HepG2 (cell line): ENCODE data around the gene OR4D9. TPM values are rescaled to one million over a fixed set of nuclear protein-coding genes. Genes with fewer than 3 reads are reported as not detected.

Experiments
- CC2D1A ChIP-seq: sonication (generic); formaldehyde crosslinking; IDR thresholded peaks from 2 replicates; pipeline ENCODE4 v1.8.1; 2023; ENCODE audit warnings: mild to moderate bottlenecking, missing genetic modification reagents
- E2F1 ChIP-seq: sonication (generic); formaldehyde crosslinking; IDR thresholded peaks from 2 replicates; pipeline ENCODE4 v1.5.0; 2020; ENCODE audit warnings: missing genetic modification reagents
- HNF4G ChIP-seq, 2 experiments: sonication (generic) in 1 of 2; formaldehyde crosslinking in 1 of 2; IDR thresholded peaks; 2 replicates each; pipeline versions ENCODE4 v1.4.0 to v1.6.1; 2011 to 2020; ENCODE audit warnings: borderline replicate concordance in 2 of 2, low read depth in 2 of 2, mild to moderate bottlenecking in 2 of 2, low read length in 1 of 2, missing genetic modification reagents in 1 of 2, moderate library complexity in 1 of 2
- IKZF1 ChIP-seq: fragments of 450-650 bp; IDR thresholded peaks from 2 replicates; pipeline ENCODE4 v1.7.1; 2016
- KLF6 ChIP-seq: IDR thresholded peaks from 2 replicates; pipeline ENCODE4 v1.8.0; 2016; ENCODE audit warnings: missing biosample characterization, missing genetic modification reagents
- NPAS2 ChIP-seq: sonication (generic); formaldehyde crosslinking; IDR thresholded peaks from 2 replicates; pipeline ENCODE4 v1.8.0; 2022; ENCODE audit warnings: mild to moderate bottlenecking, missing genetic modification reagents, borderline replicate concordance
- SMAD9 ChIP-seq: sonication (generic); formaldehyde crosslinking; IDR thresholded peaks from 2 replicates; pipeline ENCODE4 v1.5.1; 2020; ENCODE audit warnings: mild to moderate bottlenecking, missing genetic modification reagents
- SNRNP70 ChIP-seq: fragments of 200-400 bp; formaldehyde crosslinking; IDR thresholded peaks from 2 replicates; pipeline ENCODE4 v1.6.1; 2017; ENCODE audit warnings: mild to moderate bottlenecking, low read depth, low read length, moderate library complexity
- SOX6 ChIP-seq, 2 experiments: fragments of 450-650 bp in 1 of 2; sonication (generic) in 1 of 2; formaldehyde crosslinking in 1 of 2; IDR thresholded peaks; 2 replicates each; pipeline versions ENCODE4 v1.4.0 to v1.6.1; 2017 to 2020; ENCODE audit warnings: antibody characterized with exemption in 1 of 2, mild to moderate bottlenecking in 1 of 2, missing genetic modification reagents in 1 of 2
- SP140L ChIP-seq: sonication (generic); formaldehyde crosslinking; IDR thresholded peaks from 2 replicates; pipeline ENCODE4 v1.4.0; 2020; ENCODE audit warnings: missing genetic modification reagents, borderline replicate concordance
- SP5 ChIP-seq: IDR thresholded peaks from 2 replicates; pipeline ENCODE4 v1.6.1; 2016; ENCODE audit warnings: low read depth, borderline replicate concordance
- SRF ChIP-seq: IDR thresholded peaks from 2 replicates; pipeline ENCODE4 v1.6.1; 2011; ENCODE audit warnings: mild to moderate bottlenecking, low read depth, low read length, moderate library complexity
- TAF1 ChIP-seq: sonication (generic); formaldehyde crosslinking; IDR thresholded peaks from 2 replicates; pipeline ENCODE4 v1.4.0; 2020; ENCODE audit warnings: missing genetic modification reagents
- TEAD3 ChIP-seq: optimal IDR thresholded peaks from 2 replicates; pipeline ENCODE3; 2016; ENCODE audit warnings: borderline replicate concordance
- TOPORS ChIP-seq: sonication (generic); formaldehyde crosslinking; IDR thresholded peaks from 2 replicates; pipeline ENCODE4 v1.8.0; 2023; ENCODE audit warnings: mild to moderate bottlenecking, missing genetic modification reagents
- XRCC5 ChIP-seq: fragments of 200-400 bp; formaldehyde crosslinking; optimal IDR thresholded peaks from 2 replicates; pipeline ENCODE3; 2017; ENCODE audit warnings: mild to moderate bottlenecking, low read length
- ZNF101 ChIP-seq: sonication (generic); formaldehyde crosslinking; IDR thresholded peaks from 2 replicates; pipeline ENCODE4 v1.4.0; 2020; ENCODE audit warnings: mild to moderate bottlenecking, low read depth, missing genetic modification reagents, borderline replicate concordance
- ZNF276 ChIP-seq: sonication (generic); formaldehyde crosslinking; IDR thresholded peaks from 2 replicates; pipeline ENCODE4 v1.4.0; 2020; ENCODE audit warnings: mild to moderate bottlenecking, low read depth, missing genetic modification reagents
- ZNF34 ChIP-seq: sonication (generic); formaldehyde crosslinking; IDR thresholded peaks from 2 replicates; pipeline ENCODE4 v1.4.0; 2020; ENCODE audit warnings: mild to moderate bottlenecking, missing genetic modification reagents, borderline replicate concordance
- ZNF44 ChIP-seq: sonication (generic); formaldehyde crosslinking; IDR thresholded peaks from 2 replicates; pipeline ENCODE4 v1.5.1; 2020; ENCODE audit warnings: mild to moderate bottlenecking, missing genetic modification reagents
- ZSCAN30 ChIP-seq: sonication (generic); formaldehyde crosslinking; IDR thresholded peaks from 2 replicates; pipeline ENCODE4 v1.5.0; 2020; ENCODE audit warnings: mild to moderate bottlenecking, missing genetic modification reagents
- polyA plus RNA-seq, 8 experiments: library from polyadenylated mRNA; depleted of rRNA in 3 of 8; stranded (reverse) in 7 of 8; unstranded in 1 of 8; fragments of >200 nt; fragmentation: Illumina TruSeq in 4 of 8; extraction: Trizol in 4 of 8; gene quantifications; 2 replicates each; pipeline versions ENCODE4 v1.2.1 to v1.2.3, GENCODE V29; 2011 to 2016; ENCODE audit warnings: low read depth in 4 of 8, missing spikeins in 1 of 8, mixed read lengths in 1 of 8; ENCODE audit not compliant: insufficient read depth in 1 of 8
- total RNA-seq, 5 experiments: library from RNA; depleted of rRNA; stranded (reverse); fragments of >200 nt; fragmentation: Illumina TruSeq; extraction: Trizol; gene quantifications; 2 replicates each; pipeline ENCODE4 v1.2.3, GENCODE V29; 2016; ENCODE audit warnings: low read depth in 1 of 5
- TF ChIP-seq, protein P1 (sequence below): fragments of 450-650 bp; IDR thresholded peaks from 2 replicates; pipeline ENCODE4 v1.6.1; 2016
- TF ChIP-seq, protein P2 (sequence below): sonication (generic); formaldehyde crosslinking; IDR thresholded peaks from 2 replicates; pipeline ENCODE4 v1.8.0; 2022; ENCODE audit warnings: missing genetic modification reagents, mild to moderate bottlenecking, borderline replicate concordance
- TF ChIP-seq, protein P3 (sequence below): sonication (generic); formaldehyde crosslinking; IDR thresholded peaks from 2 replicates; pipeline ENCODE4 v1.4.0; 2020; ENCODE audit warnings: missing genetic modification reagents, borderline replicate concordance

The OR4D9 gene
- total and polyA plus RNA-seq, 2 of the 13 experiments (the other 11 are each of a cell fraction or from before 2014, with no cell fraction given) = not detected

- TF ChIP-seq ZNF276 = 0 out of 2 replicates have a peak, but pooled peaks have one; percentile 82
- peak; percentile 86 for TF ChIP-seq KLF6 (CRISPR knock-in tag)
- TF ChIP-seq IKZF1 = no peak
- TF ChIP-seq SNRNP70 = no peak
- TF ChIP-seq, protein P1, sequence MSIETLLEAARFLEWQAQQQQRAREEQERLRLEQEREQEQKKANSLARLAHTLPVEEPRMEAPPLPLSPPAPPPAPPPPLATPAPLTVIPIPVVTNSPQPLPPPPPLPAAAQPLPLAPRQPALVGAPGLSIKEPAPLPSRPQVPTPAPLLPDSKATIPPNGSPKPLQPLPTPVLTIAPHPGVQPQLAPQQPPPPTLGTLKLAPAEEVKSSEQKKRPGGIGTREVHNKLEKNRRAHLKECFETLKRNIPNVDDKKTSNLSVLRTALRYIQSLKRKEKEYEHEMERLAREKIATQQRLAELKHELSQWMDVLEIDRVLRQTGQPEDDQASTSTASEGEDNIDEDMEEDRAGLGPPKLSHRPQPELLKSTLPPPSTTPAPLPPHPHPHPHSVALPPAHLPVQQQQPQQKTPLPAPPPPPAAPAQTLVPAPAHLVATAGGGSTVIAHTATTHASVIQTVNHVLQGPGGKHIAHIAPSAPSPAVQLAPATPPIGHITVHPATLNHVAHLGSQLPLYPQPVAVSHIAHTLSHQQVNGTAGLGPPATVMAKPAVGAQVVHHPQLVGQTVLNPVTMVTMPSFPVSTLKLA = no peak
- peak; percentile 65 for TF ChIP-seq TEAD3
- TF ChIP-seq, protein P2, sequence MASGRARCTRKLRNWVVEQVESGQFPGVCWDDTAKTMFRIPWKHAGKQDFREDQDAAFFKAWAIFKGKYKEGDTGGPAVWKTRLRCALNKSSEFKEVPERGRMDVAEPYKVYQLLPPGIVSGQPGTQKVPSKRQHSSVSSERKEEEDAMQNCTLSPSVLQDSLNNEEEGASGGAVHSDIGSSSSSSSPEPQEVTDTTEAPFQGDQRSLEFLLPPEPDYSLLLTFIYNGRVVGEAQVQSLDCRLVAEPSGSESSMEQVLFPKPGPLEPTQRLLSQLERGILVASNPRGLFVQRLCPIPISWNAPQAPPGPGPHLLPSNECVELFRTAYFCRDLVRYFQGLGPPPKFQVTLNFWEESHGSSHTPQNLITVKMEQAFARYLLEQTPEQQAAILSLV (CRISPR knock-in tag) = peak; percentile 63; the same call in 1 of the 2 replicates
- TF ChIP-seq SP5 = no peak
- TF ChIP-seq SOX6 (IDR thresholded peaks at IDR 0.05) = no peak
- TF ChIP-seq SOX6 (CRISPR knock-in tag; IDR thresholded peaks at IDR 0.05) = peak; percentile 80
- TF ChIP-seq E2F1 (CRISPR knock-in tag) = peak; percentile 86; the same call in 1 of the 2 replicates
- TF ChIP-seq HNF4G (IDR thresholded peaks at IDR 0.05; ENCODE audit: borderline replicate concordance, low read depth, low read length) = no peak
- TF ChIP-seq HNF4G (CRISPR knock-in tag; IDR thresholded peaks at IDR 0.05; ENCODE audit: borderline replicate concordance, low read depth) = no peak
- TF ChIP-seq TOPORS = 0 out of 2 replicates have a peak, but pooled peaks have one; percentile 58
- TF ChIP-seq SMAD9 (CRISPR knock-in tag) = peak; percentile 63; the same call in 1 of the 2 replicates
- peak; percentile 61 for TF ChIP-seq XRCC5
- no peak for TF ChIP-seq NPAS2
- TF ChIP-seq ZSCAN30 (CRISPR knock-in tag) = no peak
- TF ChIP-seq ZNF44 (CRISPR knock-in tag) = no peak; the same call in 1 of the 2 replicates
- TF ChIP-seq TAF1 (CRISPR knock-in tag) = no peak
- 0 out of 2 replicates have a peak, but pooled peaks have one; percentile 87 for TF ChIP-seq ZNF34 (CRISPR knock-in tag)
- 0 out of 2 replicates have a peak, but pooled peaks have one; percentile 16 for TF ChIP-seq SP140L (CRISPR knock-in tag)
- TF ChIP-seq, protein P3, sequence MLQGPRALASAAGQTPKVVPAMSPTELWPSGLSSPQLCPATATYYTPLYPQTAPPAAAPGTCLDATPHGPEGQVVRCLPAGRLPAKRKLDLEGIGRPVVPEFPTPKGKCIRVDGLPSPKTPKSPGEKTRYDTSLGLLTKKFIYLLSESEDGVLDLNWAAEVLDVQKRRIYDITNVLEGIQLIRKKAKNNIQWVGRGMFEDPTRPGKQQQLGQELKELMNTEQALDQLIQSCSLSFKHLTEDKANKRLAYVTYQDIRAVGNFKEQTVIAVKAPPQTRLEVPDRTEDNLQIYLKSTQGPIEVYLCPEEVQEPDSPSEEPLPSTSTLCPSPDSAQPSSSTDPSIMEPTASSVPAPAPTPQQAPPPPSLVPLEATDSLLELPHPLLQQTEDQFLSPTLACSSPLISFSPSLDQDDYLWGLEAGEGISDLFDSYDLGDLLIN (CRISPR knock-in tag) = peak; percentile 47; the same call in 1 of the 2 replicates
- TF ChIP-seq SRF = no peak
- TF ChIP-seq CC2D1A = no peak
- TF ChIP-seq ZNF101 (CRISPR knock-in tag) = no peak
These were observed 39.1 kb downstream of the OR4D9 start (continued) for GRCh38 chr11:59550368-59550841.
